ENCODE measurements around the gene C19orf18.

DNA sequence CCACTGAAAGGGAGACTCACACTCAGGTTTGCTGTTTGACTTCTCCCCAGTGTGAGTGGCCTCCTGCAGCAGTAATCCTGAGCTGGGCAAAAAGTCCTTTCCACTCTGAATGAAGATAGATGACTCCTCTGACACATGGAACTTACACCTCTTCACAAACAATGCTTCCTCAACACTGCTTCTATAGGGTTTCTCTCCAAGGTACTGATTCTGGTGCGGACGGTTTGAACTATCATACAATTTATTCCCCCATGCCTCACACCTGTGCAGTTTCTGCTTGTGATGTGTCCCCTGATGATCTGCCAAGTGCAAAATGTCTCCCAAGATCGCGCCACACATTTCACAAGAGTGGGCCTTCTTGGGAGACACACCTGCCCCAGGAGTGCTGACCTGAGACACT lies 46.7 kb downstream of the C19orf18 start:
- TF ChIP-seq TCF4 (CRISPR knock-in tag; IDR thresholded peaks at IDR 0.05; ENCODE audit: borderline replicate concordance) (no peak), ESRRG (CRISPR knock-in tag; IDR thresholded peaks at IDR 0.05) (no peak), ZNF8 (CRISPR knock-in tag; IDR thresholded peaks at IDR 0.05) (no peak), ARNTL (CRISPR knock-in tag; IDR thresholded peaks at IDR 0.05; ENCODE audit: borderline replicate concordance, low read depth) (no peak), CSDC2 (CRISPR knock-in tag; IDR thresholded peaks at IDR 0.05) (no peak), BACH2 (CRISPR knock-in tag; IDR thresholded peaks at IDR 0.05; ENCODE audit: borderline replicate concordance) (no peak), ZNF565 (CRISPR knock-in tag; conservative IDR thresholded peaks at IDR 0.05; ENCODE audit: low read depth) (no peak), ISL1 (CRISPR knock-in tag; IDR thresholded peaks at IDR 0.05) (no peak)
- TF ChIP-seq, protein P1, sequence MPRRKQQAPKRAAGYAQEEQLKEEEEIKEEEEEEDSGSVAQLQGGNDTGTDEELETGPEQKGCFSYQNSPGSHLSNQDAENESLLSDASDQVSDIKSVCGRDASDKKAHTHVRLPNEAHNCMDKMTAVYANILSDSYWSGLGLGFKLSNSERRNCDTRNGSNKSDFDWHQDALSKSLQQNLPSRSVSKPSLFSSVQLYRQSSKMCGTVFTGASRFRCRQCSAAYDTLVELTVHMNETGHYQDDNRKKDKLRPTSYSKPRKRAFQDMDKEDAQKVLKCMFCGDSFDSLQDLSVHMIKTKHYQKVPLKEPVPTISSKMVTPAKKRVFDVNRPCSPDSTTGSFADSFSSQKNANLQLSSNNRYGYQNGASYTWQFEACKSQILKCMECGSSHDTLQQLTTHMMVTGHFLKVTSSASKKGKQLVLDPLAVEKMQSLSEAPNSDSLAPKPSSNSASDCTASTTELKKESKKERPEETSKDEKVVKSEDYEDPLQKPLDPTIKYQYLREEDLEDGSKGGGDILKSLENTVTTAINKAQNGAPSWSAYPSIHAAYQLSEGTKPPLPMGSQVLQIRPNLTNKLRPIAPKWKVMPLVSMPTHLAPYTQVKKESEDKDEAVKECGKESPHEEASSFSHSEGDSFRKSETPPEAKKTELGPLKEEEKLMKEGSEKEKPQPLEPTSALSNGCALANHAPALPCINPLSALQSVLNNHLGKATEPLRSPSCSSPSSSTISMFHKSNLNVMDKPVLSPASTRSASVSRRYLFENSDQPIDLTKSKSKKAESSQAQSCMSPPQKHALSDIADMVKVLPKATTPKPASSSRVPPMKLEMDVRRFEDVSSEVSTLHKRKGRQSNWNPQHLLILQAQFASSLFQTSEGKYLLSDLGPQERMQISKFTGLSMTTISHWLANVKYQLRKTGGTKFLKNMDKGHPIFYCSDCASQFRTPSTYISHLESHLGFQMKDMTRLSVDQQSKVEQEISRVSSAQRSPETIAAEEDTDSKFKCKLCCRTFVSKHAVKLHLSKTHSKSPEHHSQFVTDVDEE (CRISPR knock-in tag; IDR thresholded peaks at IDR 0.05) = no peak
- TF ChIP-seq, protein P2, sequence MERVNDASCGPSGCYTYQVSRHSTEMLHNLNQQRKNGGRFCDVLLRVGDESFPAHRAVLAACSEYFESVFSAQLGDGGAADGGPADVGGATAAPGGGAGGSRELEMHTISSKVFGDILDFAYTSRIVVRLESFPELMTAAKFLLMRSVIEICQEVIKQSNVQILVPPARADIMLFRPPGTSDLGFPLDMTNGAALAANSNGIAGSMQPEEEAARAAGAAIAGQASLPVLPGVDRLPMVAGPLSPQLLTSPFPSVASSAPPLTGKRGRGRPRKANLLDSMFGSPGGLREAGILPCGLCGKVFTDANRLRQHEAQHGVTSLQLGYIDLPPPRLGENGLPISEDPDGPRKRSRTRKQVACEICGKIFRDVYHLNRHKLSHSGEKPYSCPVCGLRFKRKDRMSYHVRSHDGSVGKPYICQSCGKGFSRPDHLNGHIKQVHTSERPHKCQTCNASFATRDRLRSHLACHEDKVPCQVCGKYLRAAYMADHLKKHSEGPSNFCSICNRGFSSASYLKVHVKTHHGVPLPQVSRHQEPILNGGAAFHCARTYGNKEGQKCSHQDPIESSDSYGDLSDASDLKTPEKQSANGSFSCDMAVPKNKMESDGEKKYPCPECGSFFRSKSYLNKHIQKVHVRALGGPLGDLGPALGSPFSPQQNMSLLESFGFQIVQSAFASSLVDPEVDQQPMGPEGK (CRISPR knock-in tag; IDR thresholded peaks at IDR 0.05; ENCODE audit: borderline replicate concordance) = no peak
- TF ChIP-seq, protein P3, sequence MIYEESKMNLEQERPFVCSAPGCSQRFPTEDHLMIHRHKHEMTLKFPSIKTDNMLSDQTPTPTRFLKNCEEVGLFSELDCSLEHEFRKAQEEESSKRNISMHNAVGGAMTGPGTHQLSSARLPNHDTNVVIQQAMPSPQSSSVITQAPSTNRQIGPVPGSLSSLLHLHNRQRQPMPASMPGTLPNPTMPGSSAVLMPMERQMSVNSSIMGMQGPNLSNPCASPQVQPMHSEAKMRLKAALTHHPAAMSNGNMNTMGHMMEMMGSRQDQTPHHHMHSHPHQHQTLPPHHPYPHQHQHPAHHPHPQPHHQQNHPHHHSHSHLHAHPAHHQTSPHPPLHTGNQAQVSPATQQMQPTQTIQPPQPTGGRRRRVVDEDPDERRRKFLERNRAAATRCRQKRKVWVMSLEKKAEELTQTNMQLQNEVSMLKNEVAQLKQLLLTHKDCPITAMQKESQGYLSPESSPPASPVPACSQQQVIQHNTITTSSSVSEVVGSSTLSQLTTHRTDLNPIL (CRISPR knock-in tag; IDR thresholded peaks at IDR 0.05; ENCODE audit: low read depth) = no peak
- TF ChIP-seq, protein P4, sequence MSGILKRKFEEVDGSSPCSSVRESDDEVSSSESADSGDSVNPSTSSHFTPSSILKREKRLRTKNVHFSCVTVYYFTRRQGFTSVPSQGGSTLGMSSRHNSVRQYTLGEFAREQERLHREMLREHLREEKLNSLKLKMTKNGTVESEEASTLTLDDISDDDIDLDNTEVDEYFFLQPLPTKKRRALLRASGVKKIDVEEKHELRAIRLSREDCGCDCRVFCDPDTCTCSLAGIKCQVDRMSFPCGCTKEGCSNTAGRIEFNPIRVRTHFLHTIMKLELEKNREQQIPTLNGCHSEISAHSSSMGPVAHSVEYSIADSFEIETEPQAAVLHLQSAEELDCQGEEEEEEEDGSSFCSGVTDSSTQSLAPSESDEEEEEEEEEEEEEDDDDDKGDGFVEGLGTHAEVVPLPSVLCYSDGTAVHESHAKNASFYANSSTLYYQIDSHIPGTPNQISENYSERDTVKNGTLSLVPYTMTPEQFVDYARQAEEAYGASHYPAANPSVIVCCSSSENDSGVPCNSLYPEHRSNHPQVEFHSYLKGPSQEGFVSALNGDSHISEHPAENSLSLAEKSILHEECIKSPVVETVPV (CRISPR knock-in tag; IDR thresholded peaks at IDR 0.05) = no peak

Measured in SK-N-SH treated with all-trans-retinoic acid at 6 μM for 48 hours (cell line).